Stimulated activated CD4-positive, alpha-beta T cell treated with anti-CD3 and anti-CD28 coated beads, Interleukin-12 subunit alpha, Interleukin-12 subunit beta, amount 100 ng/mL, for 24 hours (primary cell): ENCODE measurements around the gene PPCS.
"Not testable (repeated sequence)": the region's sequence is repeated elsewhere in the genome, so short reads cannot be mapped to it uniquely, and the experiment has no call there.

Source experiments
- DNase-seq, 2 experiments: peaks; one replicate each; pipeline ENCODE4 v3.0.0-alpha.2; 2020; ENCODE audit warnings: low read depth in 2 of 2

Gene PPCS

GRCh38 chr1:42453386-42453785 is 3.0 kb upstream of the PPCS start:
- DNase-seq: no peak

GRCh38 chr1:42454403-42454802 is 1.9 kb upstream of the PPCS start:
- DNase-seq: no peak

GRCh38 chr1:42456754-42457089 is 379 bp downstream of the PPCS start:
- DNase-seq: peak; percentile 32 to 38

GRCh38 chr1:42461196-42461595 is 4.9 kb downstream of the PPCS start:
- DNase-seq: no peak

GRCh38 chr1:42462828-42463763 is 6.8 kb downstream of the PPCS start, which contains the start of gene CCDC30:
CCDC30 (plus strand) TSS chr1:42463286; CDS start chr1:42480552, 17,266 bp downstream.
- DNase-seq: peak; percentile 93

- no peak for DNase-seq
Measured at GRCh38 chr1:42463921-42464320, 7.6 kb downstream of the PPCS start.

GRCh38 chr1:42466030-42466429 is 9.7 kb downstream of the PPCS start:
- no peak for DNase-seq

- DNase-seq: no peak
Measured at GRCh38 chr1:42469727-42470126, 13.4 kb downstream of the PPCS start.

GRCh38 chr1:42476605-42477004 is 20.3 kb downstream of the PPCS start:
- DNase-seq: no peak

- not testable (repeated sequence) for DNase-seq
Measured at GRCh38 chr1:42477354-42477753, 21.0 kb downstream of the PPCS start.

- DNase-seq: no peak
Measured at GRCh38 chr1:42477775-42478174, 21.4 kb downstream of the PPCS start.

- no peak for DNase-seq
Measured at GRCh38 chr1:42479621-42480020, 23.3 kb downstream of the PPCS start.

GRCh38 chr1:42480921-42481320 is 24.6 kb downstream of the PPCS start:
- no peak for DNase-seq

- no peak for DNase-seq
Measured at GRCh38 chr1:42482635-42483153, 26.4 kb downstream of the PPCS start.

- DNase-seq: no peak
Measured at GRCh38 chr1:42484382-42484781, 28.0 kb downstream of the PPCS start.

- no peak for DNase-seq
Measured at GRCh38 chr1:42490237-42490636, 33.9 kb downstream of the PPCS start.

GRCh38 chr1:42502031-42502430 is 45.7 kb downstream of the PPCS start:
- not testable (repeated sequence) for DNase-seq

GRCh38 chr1:42504535-42505128 is 48.3 kb downstream of the PPCS start:
- DNase-seq: no peak

GRCh38 chr1:42506576-42506975 is 50.2 kb downstream of the PPCS start:
- DNase-seq: no peak
